SK-MEL-5 (cell line): ENCODE results near the gene PFKP. TPM values are rescaled to one million over a fixed set of nuclear protein-coding genes. Genes with fewer than 3 reads are reported as not detected.

Source experiments
- DNase-seq: peaks from one replicate; pipeline ENCODE4 v3.0.0-alpha.2; 2016; ENCODE audit warnings: low read depth, low spot score
- in situ Hi-C: cut with HindIII; loops from 2 replicates; pipeline ENCODE4 v1.10.0; 2016; ENCODE audit warnings: low sequenced_read_pairs, high pct_unique_total_duplicates, low pct_unique_long_range_greater_than_20kb
- total RNA-seq: library from RNA; depleted of rRNA; stranded (reverse); fragments of >200 nt; shearing (Covaris generic); gene quantifications from 2 replicates; pipeline ENCODE4 v1.2.3, GENCODE V29; 2014

The PFKP gene
- total RNA-seq, 1 experiment from 2014 or later = 92.8 TPM

GRCh38 chr10:3085785-3086567 is 18.6 kb downstream of the PFKP start:
- no peak for DNase-seq
- in situ Hi-C loops = no loop called here

- in situ Hi-C loops = no loop called here
- no peak for DNase-seq
These were observed 23.0 kb downstream of the PFKP start for GRCh38 chr10:3090388-3090787.

- in situ Hi-C loops = no loop called here
- no peak for DNase-seq
These were observed 23.8 kb downstream of the PFKP start for GRCh38 chr10:3090914-3091787.

GRCh38 chr10:3091921-3092320 is 24.6 kb downstream of the PFKP start:
- in situ Hi-C loops = no loop called here
- no peak for DNase-seq

GRCh38 chr10:3093996-3094395 is 26.6 kb downstream of the PFKP start:
- in situ Hi-C loops = no loop called here
- no peak for DNase-seq

GRCh38 chr10:3094609-3095036 is 27.3 kb downstream of the PFKP start:
- no peak for DNase-seq

GRCh38 chr10:3095373-3096139 is 28.2 kb downstream of the PFKP start:
- peak; percentile 5 for DNase-seq
- in situ Hi-C loops = no loop called here

More at GRCh38 chr10:3094609-3095036, 27.3 kb downstream of the PFKP start:
- in situ Hi-C loops = no loop called here

- in situ Hi-C loops = no loop called here
- DNase-seq = no peak
These were observed 28.8 kb downstream of the PFKP start for GRCh38 chr10:3096149-3096548.

- no peak for DNase-seq
- in situ Hi-C loops = no loop called here
These were observed 29.8 kb downstream of the PFKP start for GRCh38 chr10:3097160-3097559.

GRCh38 chr10:3098689-3099088 is 31.3 kb downstream of the PFKP start:
- no peak for DNase-seq
- in situ Hi-C loops = no loop called here

GRCh38 chr10:3099291-3100092 is 32.1 kb downstream of the PFKP start:
- peak; percentile 24 for DNase-seq
- in situ Hi-C loops = no loop called here

GRCh38 chr10:3100093-3100792 is 32.9 kb downstream of the PFKP start:
- in situ Hi-C loops = no loop called here
- no peak for DNase-seq

GRCh38 chr10:3100856-3101640 is 33.7 kb downstream of the PFKP start:
- in situ Hi-C loops = no loop called here

GRCh38 chr10:3102720-3103427 is 35.5 kb downstream of the PFKP start:
- in situ Hi-C loops = no loop called here
- no peak for DNase-seq

More at GRCh38 chr10:3100856-3101640, 33.7 kb downstream of the PFKP start:
- DNase-seq = no peak

- in situ Hi-C loops = no loop called here
- no peak for DNase-seq
These were observed 36.3 kb downstream of the PFKP start for GRCh38 chr10:3103646-3104045.
